NCI-H748 (cell line): Measurements from ENCODE around the gene OR7G2.

ENCODE experiments used
- DNase-seq: peaks from one replicate; lab custom pipeline; 2025; ENCODE audit not compliant: unreplicated experiment; lab: John Stamatoyannopoulos, UW

The OR7G2 gene

DNA sequence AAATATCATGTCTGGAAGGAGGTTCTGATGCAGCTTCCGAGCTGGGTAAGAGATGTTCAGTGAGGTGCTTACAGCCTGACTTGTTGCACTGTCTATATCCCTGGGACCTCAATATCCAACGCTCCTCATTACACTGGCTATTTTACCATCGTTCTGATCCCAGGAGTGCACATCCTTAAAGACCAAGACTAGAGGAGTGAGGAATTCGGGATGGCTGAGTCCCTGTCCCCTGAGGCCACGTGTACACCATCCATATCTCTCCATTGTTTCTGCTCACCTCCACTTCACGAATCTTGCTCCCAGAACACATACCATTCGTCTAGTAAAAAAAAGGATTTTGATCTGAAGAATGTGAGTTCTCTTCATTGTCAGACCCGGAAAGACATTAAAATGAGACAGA, at the start of gene OR7G2:
Gene OR7G2, minus strand, starts transcription at position 101 of the 400 bp plus-strand sequence. CDS start 4,232 bp downstream, outside the sequence.
- no peak for DNase-seq

DNA sequence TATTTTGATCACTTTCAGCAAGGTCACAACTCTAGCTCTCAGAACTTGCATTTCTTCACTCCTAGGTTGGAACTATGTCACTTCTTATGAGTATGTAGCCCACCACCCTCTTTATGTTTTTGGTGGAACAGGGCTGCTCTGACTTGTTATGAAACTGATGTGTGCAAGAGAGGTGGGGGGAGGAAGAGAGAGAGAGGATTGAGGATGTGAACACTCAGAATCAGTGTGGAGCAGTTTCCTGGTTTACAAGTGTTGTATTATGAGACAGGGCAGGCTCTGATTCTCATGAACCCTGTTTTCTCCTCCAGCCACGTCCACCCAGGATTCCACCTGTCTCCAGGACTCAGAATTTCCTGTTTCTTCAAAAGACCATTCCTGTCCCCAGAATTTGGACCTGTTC, 49.0 kb upstream of the OR7G2 start:
- no peak for DNase-seq

DNA sequence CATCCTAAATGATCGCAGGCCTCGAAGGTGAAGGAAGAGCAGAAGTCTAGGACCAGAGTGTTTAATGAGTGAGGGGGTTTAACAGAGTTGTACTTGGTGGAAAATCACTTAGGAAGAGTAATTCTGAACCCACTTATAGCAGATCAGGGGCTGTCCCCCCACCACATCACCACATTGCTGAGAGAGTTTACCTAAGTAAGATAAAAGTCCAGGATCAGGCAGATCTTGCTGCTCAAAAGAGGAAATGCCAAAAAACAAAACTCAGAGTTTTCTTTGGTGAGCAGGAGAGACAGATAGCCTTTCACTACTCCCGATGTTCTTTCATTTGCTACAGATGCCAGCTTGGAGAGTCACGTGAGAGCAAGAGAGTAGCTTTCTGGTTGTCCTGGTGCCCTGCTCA, 48.3 kb upstream of the OR7G2 start:
- DNase-seq, result no peak

DNA sequence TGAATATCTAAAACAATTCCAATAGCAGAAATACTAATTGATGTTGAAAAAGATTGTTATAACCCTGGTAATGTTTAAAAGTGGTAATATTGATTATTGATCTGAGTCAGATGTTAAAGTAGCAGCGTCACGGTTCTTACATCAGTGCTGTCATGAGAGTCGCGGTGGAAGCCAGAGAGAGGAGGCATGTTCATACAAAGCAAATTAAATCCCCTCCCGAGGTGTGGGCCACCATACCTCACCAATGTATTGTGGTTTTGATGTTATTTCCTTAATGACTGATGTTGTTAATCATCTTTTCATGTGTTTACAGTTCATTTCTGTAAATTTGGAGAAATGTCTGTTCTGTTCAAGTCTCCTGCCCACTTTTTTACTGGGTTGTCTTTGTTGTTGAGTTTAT, 44.1 kb upstream of the OR7G2 start:
- DNase-seq, result no peak

DNA sequence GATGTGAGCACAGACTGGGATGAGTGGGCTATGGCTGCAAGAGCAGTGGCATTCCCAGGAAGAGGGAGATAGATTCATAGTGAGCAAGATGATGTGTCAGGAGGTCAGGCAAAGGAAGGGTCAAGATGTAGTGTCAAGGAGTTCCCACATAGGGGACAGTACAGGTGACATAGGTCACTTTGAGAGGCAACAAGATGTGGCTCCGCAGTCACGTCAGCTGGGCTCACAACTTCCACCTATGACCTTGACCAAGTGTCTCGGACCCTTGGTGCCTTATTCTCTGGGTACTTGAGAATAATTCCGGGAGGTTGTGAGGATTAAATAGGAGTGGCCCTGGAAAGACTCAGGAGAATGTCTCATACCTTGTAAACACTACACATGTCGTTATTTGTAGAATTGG, 43.4 kb upstream of the OR7G2 start:
- no peak for DNase-seq

DNA sequence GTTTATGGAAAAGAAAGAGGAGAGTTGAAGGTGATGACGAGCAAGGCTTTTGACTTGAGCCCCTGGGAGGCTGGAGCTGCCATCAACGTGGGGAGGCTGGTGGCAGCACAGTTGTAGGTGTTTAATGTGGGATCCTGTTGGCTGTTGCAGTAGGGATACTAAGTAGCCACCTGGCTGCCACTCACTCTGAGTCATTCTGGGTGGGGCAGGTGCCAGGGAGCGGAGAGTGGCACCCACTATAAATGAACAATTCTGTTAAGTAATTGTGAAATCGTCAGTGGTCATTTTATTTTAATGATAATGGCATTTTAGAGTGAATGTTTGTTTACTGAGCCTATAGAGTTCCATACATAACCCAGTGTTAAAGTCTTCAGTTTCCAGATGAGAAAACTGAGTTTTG, 42.7 kb upstream of the OR7G2 start:
- no peak for DNase-seq

DNA sequence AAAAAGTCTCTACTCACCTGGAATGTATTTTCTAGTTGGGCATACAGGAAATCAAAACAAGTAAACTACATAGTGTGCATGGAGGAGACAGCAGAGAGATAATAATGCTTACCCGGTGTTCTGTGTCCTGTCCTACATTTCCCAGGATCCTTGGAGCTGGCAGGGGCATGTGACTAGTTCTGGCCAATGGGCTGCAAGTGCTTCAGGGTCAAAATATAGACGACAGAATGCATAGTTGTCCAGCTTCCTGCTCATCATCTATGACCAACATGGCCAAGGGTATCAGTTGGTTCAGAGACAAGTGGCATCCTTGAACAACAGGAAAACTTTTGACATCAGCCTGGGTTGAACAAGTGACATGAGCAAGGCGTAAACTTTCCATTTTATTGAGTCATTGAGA, 41.4 kb upstream of the OR7G2 start:
- no peak for DNase-seq

DNA sequence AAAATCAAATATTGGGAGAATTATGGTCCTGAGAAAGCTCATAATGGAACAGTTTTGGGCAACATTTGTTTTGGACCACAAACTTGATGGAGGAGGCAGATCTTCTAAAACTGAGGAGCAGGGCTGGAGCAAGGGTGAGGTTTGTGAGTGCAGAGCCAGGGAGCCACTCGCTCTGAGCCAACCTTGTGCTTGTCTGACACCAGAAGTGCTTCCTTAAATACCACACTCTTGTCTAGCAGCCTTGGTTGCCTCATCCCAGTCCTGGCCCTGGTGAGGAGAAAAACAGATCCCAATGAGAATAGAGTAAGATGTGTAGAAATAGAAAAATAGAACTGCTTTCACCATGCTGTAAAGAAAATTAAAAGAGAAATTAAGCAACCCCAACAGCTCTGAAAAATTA, 39.6 kb upstream of the OR7G2 start:
- DNase-seq, result no peak

DNA sequence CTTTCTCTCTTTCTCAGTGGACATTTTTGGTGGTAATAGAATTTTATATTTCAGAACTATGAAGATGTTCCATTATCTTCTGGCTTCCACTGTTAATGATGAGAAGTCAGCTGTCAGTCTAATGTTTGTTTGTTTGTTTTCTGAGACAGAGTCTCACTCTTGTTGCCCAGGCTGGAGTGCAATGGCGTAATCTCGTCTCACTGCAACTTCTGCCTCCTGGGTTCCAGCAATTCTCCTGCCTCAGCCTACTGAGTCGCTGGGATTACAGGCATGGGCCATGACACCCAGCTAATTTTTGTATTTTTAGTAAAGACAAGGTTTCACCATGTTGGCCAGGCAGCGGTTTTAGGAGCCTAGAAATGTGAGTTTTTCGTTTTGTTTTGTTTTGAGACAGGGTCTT, 37.6 kb upstream of the OR7G2 start:
- DNase-seq, result no peak

DNA sequence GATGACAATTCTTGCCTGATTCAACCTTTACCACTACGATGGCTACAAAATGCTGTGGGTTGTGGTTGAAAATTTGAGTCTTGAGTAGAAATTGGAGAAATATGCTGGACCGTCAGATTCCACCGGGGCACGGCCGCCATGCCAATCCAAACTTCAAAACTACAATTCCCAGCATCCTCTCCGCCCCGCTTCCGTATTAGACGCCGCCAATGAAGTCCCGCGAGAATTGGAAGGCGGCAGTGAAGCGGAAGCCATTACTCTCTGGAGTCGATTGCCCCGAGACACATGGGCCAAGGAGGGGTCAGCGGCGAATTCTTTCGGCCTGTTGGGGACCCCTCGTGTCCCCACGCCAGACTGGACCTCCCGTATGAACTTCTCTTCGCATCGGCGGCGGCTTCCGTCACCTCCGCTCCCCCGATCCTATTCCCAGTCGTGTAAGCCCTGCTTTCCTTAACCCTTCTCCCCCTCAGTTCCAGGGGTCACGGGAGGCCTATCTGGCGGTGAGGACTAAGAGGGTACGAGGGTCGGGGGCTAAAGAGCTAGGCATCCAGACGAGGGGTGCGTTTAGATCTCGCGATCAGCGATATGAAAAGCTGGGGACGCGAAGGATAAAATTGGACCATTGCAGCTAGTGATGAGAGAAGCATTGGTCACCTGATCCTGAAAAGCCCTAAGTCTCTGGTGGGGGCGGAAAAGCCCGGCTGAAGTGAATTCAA, 33.0 kb upstream of the OR7G2 start, which contains the start of gene ZNF317:
Gene ZNF317, plus strand, starts transcription at position 239 of the 716 bp plus-strand sequence. CDS start 15,620 bp downstream, outside the sequence.
- DNase-seq, result peak; percentile 89

DNA sequence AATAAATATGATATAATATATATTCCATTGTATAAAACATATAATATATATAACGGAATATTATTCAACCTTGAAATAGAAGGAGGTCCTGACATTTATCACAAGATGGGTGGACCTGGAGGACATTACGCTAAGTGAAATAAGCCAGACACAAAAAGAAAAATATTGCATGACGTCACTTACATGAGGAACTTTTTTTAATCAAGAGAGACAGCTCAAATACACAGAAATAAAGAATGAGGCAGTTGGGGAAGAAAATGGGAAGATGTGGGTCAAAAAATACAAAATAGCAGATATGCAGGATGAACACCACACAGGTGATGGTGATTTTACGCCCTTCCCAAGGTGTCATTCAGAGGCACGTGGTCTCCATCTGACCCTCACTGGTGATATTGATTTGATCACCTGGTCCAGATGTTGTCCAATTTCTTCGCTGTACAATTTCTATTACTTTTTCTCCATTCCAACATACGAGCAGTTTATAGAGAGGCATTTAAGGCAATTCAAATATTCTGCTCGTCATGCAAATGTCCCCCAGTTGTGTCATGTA, 32.4 kb upstream of the OR7G2 start:
- peak; percentile 19 for DNase-seq

DNA sequence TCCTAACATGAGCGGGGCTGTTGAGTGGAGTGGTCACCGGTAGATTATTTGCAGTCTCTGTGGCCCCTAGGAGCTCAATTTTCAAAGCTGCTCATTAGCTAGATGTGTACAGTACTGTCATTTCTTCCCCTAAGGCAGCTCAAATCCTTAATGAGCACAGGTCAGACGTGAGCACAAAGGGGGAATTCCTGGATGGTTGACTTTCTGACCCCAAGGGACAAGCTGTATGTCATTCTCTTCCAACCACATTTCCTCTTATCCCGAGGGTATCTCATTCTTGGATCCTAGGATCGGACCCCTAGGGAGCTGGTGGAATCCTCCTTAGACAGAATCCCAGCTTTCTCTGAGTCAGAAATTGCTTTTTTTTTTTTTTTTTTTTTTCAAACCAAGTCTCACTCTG, 25.1 kb upstream of the OR7G2 start:
- DNase-seq, result no peak

DNA sequence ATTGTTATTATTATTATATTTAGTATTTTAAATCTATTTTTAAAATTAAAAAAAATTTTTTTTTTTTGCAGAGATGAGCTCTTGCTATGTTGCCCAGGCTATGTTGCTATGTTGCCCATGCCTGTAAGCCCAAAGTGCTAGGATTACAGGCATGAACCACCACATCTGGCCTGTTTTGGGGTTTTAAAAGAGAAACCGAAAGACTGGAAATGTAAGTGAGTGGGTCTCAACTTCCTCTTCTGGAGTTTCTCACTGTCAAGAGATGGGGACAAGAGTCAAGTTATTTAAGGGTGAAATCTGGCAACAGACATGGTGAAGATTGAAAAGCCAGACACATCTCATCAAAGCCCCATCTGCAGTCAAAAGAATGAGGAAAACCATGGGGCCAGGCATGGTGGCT, 23.7 kb upstream of the OR7G2 start:
- no peak for DNase-seq

DNA sequence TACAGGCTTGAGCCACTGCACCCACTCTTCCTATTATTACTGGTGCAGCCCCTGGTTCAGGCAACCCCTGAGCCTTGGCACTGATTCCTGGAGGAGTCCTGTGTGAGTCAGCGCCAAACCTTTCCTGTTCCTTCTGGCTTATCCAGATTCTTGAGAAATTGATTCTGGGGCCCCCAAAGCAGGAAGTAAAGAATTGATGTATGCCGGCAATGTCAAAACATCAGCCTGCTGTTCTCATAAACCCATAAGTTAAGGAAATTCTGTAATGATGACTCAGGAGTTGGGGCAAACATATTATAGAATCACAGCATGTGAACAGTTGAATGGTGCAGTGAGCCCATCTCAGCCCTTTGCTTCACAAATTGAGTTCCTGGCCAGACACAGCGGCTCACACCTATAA, 20.9 kb upstream of the OR7G2 start:
- DNase-seq, result no peak

DNA sequence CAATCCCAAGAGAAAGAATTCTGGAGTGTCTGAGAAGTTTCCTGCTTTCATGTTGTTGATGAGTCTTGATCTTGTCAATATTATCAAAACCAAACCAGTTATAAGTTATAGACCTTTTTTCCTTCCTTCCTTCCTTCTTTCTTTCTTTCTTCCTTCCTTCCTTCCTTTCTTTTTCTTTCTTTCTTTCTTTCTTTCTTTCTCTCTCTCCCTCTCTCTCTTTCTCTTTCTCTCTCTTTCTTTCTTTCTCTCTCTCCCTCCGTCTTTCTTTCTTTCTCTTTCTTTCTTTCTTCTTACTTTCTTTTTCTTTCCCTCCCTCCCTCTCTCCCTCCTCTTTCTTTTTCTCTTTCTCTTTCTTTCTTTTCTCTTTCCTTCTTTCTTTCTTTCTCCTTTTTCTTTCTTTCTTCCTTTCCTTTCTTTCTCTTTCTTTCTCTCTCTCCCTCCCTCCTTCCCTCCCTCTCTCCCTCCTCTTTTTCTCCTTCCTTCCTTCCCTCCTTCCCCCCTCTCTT, 19.7 kb upstream of the OR7G2 start, which contains the start of gene OR7G3:
Gene OR7G3, minus strand, starts transcription at position 51 of the 506 bp plus-strand sequence. Its CDS starts 0 bp downstream, at position 51.
- DNase-seq, result no peak

DNA sequence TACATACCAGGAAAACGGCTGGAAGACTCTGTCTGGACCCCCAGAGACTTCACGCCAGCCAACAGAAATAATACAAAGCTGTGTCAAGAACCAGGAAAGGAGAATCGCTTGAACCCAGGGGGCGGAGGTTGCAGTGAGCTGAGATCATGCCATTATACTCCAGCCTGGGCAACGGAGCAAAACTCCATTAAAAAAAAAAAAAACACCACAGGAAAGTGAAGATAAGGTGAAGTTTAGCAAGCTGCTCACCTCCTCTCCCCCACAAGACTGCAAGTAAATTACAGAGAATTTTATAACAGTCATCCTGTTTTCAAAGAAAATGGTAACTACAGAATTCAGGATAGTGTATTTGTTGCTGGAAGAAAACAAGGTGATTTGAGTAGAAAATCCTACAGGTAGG, 9.3 kb upstream of the OR7G2 start:
- DNase-seq, result no peak

DNA sequence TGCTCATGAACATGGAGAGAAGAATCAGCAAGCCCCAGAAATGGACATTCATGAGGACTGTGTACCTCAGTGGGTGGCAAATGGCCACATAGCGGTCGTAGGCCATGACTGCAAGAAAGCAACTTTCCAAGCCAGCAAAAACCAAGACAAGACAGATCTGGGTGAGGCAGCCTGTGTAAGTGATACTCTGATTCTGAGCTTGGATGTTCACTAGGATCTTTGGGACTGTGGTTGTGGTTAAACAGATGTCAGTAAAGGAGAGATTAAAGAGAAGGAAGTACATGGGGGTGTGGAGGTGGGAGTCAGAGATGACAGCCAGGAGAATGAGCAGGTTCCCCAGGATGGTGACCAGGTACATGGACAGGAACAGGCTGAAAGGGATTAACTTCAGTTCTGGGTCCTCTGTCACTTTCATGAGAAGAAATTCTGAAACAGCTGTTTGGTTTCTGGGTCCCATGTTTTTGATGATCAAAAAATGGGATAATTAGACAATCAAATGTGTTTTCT, 8.1 kb upstream of the OR7G2 start, which contains the start of gene OR7G1:
Gene OR7G1, minus strand, starts transcription at position 457 of the 507 bp plus-strand sequence. Its CDS starts 0 bp downstream, at position 457.
- DNase-seq, result no peak

DNA sequence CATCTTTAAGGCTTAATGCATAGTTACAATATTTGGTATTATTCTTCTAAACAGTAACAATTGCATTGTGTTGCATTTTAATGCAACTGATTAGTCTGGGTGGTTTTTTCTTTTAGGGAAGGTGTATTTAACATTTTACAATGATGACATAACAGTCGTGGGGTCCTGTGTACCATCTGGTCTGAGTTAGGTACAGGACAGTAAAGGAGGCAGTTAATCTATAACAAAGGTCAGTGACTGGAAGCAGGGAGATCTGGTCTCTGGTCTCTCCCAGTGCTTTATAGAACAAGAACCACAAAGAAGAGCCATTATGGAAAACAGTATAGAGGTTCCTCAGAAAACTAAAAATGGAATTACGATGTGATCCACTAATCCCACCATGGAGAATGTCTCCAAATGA, 2.7 kb upstream of the OR7G2 start:
- DNase-seq, result no peak

DNA sequence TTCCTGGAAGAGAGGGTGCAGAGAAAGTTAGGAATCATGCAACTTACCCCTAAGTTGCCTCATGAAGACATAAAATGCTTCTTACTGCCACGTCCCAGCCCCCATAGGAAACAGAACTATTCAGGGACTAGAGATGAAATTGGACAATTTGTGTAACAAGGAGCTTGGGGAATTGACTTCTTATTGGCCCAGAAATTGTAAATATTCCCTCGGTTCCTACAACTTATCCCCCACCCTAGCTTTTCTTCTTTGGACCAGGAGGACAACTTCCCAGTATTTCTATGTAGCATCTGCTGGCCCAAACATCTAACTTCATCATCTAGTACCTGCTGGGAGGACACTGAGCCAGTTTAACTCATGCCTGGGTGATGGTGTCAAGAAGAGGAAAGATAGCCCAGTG, 20.5 kb downstream of the OR7G2 start, which contains the start of gene OR1M1:
Gene OR1M1, plus strand, starts transcription at position 301 of the 400 bp plus-strand sequence. CDS start 6,184 bp downstream, outside the sequence.
- no peak for DNase-seq

DNA sequence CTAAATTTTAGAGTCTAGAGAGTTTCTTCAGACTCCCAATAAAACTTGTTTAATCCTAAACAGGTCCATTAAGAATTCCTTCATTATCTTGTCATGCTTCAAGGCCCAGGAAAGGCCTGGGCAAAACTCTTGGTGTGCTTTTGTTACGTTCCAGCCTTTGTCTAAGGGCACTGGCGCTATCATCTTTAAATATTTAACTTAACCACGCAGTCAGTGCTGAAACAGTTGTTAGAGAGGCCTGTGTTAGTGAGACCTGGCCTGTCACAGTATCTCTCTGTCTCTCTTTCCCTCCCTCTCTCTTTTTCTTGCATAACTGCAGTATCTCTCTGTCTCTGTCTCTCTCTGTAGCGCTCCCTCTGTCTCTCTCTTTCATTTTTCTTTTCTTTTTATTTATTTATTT, 28.6 kb downstream of the OR7G2 start:
- no peak for DNase-seq

DNA sequence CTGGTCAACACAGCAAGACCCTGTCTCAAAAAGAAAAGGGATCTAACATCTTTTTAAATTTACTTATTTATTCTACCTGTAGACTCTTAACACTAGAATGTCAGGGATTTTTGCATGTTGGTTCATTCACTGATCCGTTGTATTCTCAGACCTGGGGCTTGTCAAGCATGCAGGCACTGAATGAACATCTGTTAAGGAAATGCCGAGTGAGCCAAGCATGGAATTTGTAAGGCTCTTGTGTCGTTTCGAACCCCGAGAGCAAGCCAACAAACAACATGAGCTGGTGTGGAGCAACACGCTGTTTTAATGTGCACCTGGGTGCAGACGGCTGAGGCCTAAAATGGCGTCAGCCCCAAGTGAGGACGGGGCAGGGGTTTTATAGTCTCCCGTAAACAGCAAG, 30.4 kb downstream of the OR7G2 start:
- no peak for DNase-seq
